WTC11 (cell line): ENCODE results near the gene PYY.

Source experiments
- ATF1 ChIP-seq: sonication (generic); formaldehyde crosslinking; IDR thresholded peaks from 2 replicates; pipeline ENCODE4 v1.8.1; 2023; ENCODE audit warnings: mild to moderate bottlenecking, moderate library complexity, missing genetic modification reagents
- MYBL2 ChIP-seq: sonication (generic); formaldehyde crosslinking; IDR thresholded peaks from 2 replicates; pipeline ENCODE4 v1.8.1; 2023; ENCODE audit warnings: mild to moderate bottlenecking, moderate library complexity, missing genetic modification reagents
- NFE2L1 ChIP-seq: sonication (generic); formaldehyde crosslinking; IDR thresholded peaks from 2 replicates; pipeline ENCODE4 v1.8.1; 2023; ENCODE audit warnings: missing genetic modification reagents
- NFYB ChIP-seq: sonication (generic); formaldehyde crosslinking; conservative IDR thresholded peaks from 2 replicates; pipeline ENCODE4 v1.8.0; 2022; ENCODE audit warnings: low read depth, missing genetic modification reagents
- PRDM15 ChIP-seq: sonication (generic); formaldehyde crosslinking; IDR thresholded peaks from 2 replicates; pipeline ENCODE4 v1.8.0; 2022; ENCODE audit warnings: missing genetic modification reagents
- ZNF416 ChIP-seq: fragments of 250-450 bp; sonication (Bioruptor Pico); IDR thresholded peaks from 2 replicates; pipeline ENCODE4 v1.9.0; 2021; ENCODE audit warnings: mild to moderate bottlenecking, inconsistent platforms
- ZNF512 ChIP-seq: sonication (generic); formaldehyde crosslinking; IDR thresholded peaks from 2 replicates; pipeline ENCODE4 v1.8.1; 2022; ENCODE audit warnings: missing genetic modification reagents, borderline replicate concordance
- ZNF671 ChIP-seq: fragments of 250-450 bp; sonication (Bioruptor Pico); IDR thresholded peaks from 2 replicates; pipeline ENCODE4 v1.8.0; 2021; ENCODE audit warnings: mild to moderate bottlenecking
- TF ChIP-seq, protein P1 (sequence below): sonication (generic); formaldehyde crosslinking; IDR thresholded peaks from 2 replicates; pipeline ENCODE4 v1.8.0; 2022; ENCODE audit warnings: mild to moderate bottlenecking, missing genetic modification reagents
- TF ChIP-seq, protein P2 (sequence below): sonication (generic); formaldehyde crosslinking; IDR thresholded peaks from 2 replicates; pipeline ENCODE4 v1.8.1; 2022; ENCODE audit warnings: low read depth, mild to moderate bottlenecking, moderate library complexity, missing genetic modification reagents, borderline replicate concordance
- TF ChIP-seq, protein P3 (sequence below): sonication (generic); formaldehyde crosslinking; IDR thresholded peaks from 2 replicates; pipeline ENCODE4 v1.8.0; 2022; ENCODE audit warnings: mild to moderate bottlenecking, missing genetic modification reagents
- TF ChIP-seq, protein P4 (sequence below): fragments of 200-600 bp; IDR thresholded peaks from 2 replicates; pipeline ENCODE4 v1.8.0; 2022; ENCODE audit warnings: antibody characterized with exemption

GRCh38 chr17:43982171-43982570 is 28.4 kb upstream of the PYY start:
- TF ChIP-seq, protein P1, sequence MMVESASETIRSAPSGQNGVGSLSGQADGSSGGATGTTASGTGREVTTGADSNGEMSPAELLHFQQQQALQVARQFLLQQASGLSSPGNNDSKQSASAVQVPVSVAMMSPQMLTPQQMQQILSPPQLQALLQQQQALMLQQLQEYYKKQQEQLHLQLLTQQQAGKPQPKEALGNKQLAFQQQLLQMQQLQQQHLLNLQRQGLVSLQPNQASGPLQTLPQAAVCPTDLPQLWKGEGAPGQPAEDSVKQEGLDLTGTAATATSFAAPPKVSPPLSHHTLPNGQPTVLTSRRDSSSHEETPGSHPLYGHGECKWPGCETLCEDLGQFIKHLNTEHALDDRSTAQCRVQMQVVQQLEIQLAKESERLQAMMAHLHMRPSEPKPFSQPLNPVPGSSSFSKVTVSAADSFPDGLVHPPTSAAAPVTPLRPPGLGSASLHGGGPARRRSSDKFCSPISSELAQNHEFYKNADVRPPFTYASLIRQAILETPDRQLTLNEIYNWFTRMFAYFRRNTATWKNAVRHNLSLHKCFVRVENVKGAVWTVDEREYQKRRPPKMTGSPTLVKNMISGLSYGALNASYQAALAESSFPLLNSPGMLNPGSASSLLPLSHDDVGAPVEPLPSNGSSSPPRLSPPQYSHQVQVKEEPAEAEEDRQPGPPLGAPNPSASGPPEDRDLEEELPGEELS (CRISPR knock-in tag), result no peak
- TF ChIP-seq, protein P2, sequence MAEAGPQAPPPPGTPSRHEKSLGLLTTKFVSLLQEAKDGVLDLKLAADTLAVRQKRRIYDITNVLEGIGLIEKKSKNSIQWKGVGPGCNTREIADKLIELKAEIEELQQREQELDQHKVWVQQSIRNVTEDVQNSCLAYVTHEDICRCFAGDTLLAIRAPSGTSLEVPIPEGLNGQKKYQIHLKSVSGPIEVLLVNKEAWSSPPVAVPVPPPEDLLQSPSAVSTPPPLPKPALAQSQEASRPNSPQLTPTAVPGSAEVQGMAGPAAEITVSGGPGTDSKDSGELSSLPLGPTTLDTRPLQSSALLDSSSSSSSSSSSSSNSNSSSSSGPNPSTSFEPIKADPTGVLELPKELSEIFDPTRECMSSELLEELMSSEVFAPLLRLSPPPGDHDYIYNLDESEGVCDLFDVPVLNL (CRISPR knock-in tag), result no peak
- TF ChIP-seq, protein P3, sequence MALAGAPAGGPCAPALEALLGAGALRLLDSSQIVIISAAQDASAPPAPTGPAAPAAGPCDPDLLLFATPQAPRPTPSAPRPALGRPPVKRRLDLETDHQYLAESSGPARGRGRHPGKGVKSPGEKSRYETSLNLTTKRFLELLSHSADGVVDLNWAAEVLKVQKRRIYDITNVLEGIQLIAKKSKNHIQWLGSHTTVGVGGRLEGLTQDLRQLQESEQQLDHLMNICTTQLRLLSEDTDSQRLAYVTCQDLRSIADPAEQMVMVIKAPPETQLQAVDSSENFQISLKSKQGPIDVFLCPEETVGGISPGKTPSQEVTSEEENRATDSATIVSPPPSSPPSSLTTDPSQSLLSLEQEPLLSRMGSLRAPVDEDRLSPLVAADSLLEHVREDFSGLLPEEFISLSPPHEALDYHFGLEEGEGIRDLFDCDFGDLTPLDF (CRISPR knock-in tag), result no peak
- TF ChIP-seq, protein P4, sequence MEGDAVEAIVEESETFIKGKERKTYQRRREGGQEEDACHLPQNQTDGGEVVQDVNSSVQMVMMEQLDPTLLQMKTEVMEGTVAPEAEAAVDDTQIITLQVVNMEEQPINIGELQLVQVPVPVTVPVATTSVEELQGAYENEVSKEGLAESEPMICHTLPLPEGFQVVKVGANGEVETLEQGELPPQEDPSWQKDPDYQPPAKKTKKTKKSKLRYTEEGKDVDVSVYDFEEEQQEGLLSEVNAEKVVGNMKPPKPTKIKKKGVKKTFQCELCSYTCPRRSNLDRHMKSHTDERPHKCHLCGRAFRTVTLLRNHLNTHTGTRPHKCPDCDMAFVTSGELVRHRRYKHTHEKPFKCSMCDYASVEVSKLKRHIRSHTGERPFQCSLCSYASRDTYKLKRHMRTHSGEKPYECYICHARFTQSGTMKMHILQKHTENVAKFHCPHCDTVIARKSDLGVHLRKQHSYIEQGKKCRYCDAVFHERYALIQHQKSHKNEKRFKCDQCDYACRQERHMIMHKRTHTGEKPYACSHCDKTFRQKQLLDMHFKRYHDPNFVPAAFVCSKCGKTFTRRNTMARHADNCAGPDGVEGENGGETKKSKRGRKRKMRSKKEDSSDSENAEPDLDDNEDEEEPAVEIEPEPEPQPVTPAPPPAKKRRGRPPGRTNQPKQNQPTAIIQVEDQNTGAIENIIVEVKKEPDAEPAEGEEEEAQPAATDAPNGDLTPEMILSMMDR, result no peak
- TF ChIP-seq ZNF416 (CRISPR knock-in tag), result no peak
- no peak for TF ChIP-seq ZNF512
- no peak for TF ChIP-seq ATF1 (CRISPR knock-in tag)
- no peak for TF ChIP-seq MYBL2 (CRISPR knock-in tag)
- no peak for TF ChIP-seq PRDM15
- TF ChIP-seq NFYB, result no peak
- TF ChIP-seq ZNF671 (CRISPR knock-in tag), result no peak
- no peak for TF ChIP-seq NFE2L1 (CRISPR knock-in tag)
